CD14-positive monocyte (primary cell): ENCODE measurements around the gene NLGN1. TPM values are rescaled to one million over a fixed set of nuclear protein-coding genes. Genes with fewer than 3 reads are reported as not detected.

Experiments used
- DNase-seq, 3 donors: peaks; one replicate each; pipeline ENCODE4 v3.0.0-alpha.2; 2011 to 2022
- H2AFZ ChIP-seq: 2 replicates; pipeline ENCODE4 v1.6.0; 2012; ENCODE audit warnings: mild to moderate bottlenecking, low read depth, low read length, inconsistent platforms; ENCODE audit not compliant: insufficient read depth, poor library complexity, severe bottlenecking
- H3K27ac ChIP-seq, 2 donors: 1 replicate in 1 of 2; 2 replicates in 1 of 2; pipeline ENCODE4 v1.5.1; 2012 to 2013; ENCODE audit warnings: low read length in 2 of 2, control low read depth in 1 of 2, inconsistent platforms in 1 of 2, low read depth in 1 of 2, mild to moderate bottlenecking in 1 of 2
- H3K27me3 ChIP-seq, 2 donors: one replicate each; pipeline versions ENCODE4 v1.6.0 to v1.6.1; 2011 to 2013; ENCODE audit warnings: low read length in 2 of 2; ENCODE audit not compliant: control insufficient read depth in 2 of 2, insufficient read depth in 2 of 2
- H3K36me3 ChIP-seq, 2 donors: replicated peaks in 1 of 2; 1 replicate in 1 of 2; 2 replicates in 1 of 2; pipeline versions ENCODE4 v1.5.1 to v1.6.1; 2012 to 2013; ENCODE audit warnings: low read length in 2 of 2, control low read depth in 1 of 2, inconsistent platforms in 1 of 2, mild to moderate bottlenecking in 1 of 2; ENCODE audit not compliant: insufficient read depth in 2 of 2, control insufficient read depth in 1 of 2
- H3K4me1 ChIP-seq, 2 donors: 1 replicate in 1 of 2; 2 replicates in 1 of 2; pipeline versions ENCODE4 v1.5.1 to v1.6.1; 2012 to 2013; ENCODE audit warnings: low read length in 2 of 2, control low read depth in 1 of 2, inconsistent platforms in 1 of 2, mild to moderate bottlenecking in 1 of 2, moderate library complexity in 1 of 2; ENCODE audit not compliant: insufficient read depth in 2 of 2, control insufficient read depth in 1 of 2
- H3K4me2 ChIP-seq: replicated peaks from 2 replicates; pipeline ENCODE3; 2012; ENCODE audit warnings: low read length, moderate library complexity, mild to moderate bottlenecking; ENCODE audit not compliant: poor library complexity, severe bottlenecking; ENCODE audit errors: extremely low read depth
- H3K4me3 ChIP-seq, 3 experiments: fragments of 200-600 bp in 1 of 3; sonication (generic) in 1 of 3; replicated peaks in 1 of 3; 1 replicate in 2 of 3; 2 replicates in 1 of 3; pipeline ENCODE4 v1.5.1; 2011 to 2013; ENCODE audit warnings: low read length in 3 of 3, mild to moderate bottlenecking in 3 of 3, control low read depth in 2 of 3, low read depth in 2 of 3, inconsistent platforms in 1 of 3, moderate library complexity in 1 of 3
- H3K79me2 ChIP-seq: 2 replicates; pipeline ENCODE4 v1.6.0; 2012; ENCODE audit warnings: mild to moderate bottlenecking, control low read depth, inconsistent platforms, low read length, moderate library complexity; ENCODE audit not compliant: insufficient read depth
- H3K9ac ChIP-seq: 2 replicates; pipeline ENCODE4 v1.6.0; 2017; ENCODE audit warnings: low read length, mild to moderate bottlenecking; ENCODE audit not compliant: insufficient read depth, poor library complexity, severe bottlenecking
- H3K9me3 ChIP-seq, 2 donors: replicated peaks in 1 of 2; 1 replicate in 1 of 2; 2 replicates in 1 of 2; pipeline versions ENCODE4 v1.5.1 to v1.6.1; 2012 to 2013; ENCODE audit warnings: low read length in 2 of 2, control low read depth in 1 of 2; ENCODE audit not compliant: control insufficient read depth in 1 of 2, insufficient read depth in 1 of 2
- H4K20me1 ChIP-seq: 2 replicates; pipeline ENCODE4 v1.6.0; 2012; ENCODE audit warnings: mild to moderate bottlenecking, low read length, control low read depth, moderate library complexity; ENCODE audit not compliant: insufficient read depth
- H3K27ac Mint-ChIP-seq, 7 donors: one replicate each; pipeline ENCODE4 v1.8.0; 2020; ENCODE audit warnings: mild to moderate bottlenecking in 7 of 7, mixed read lengths in 7 of 7, moderate library complexity in 6 of 7, inconsistent platforms in 2 of 7
- H3K27me3 Mint-ChIP-seq, 3 donors: one replicate each; pipeline ENCODE4 v1.8.0; 2021 to 2022; ENCODE audit warnings: low read depth in 3 of 3, mild to moderate bottlenecking in 3 of 3, mixed read lengths in 3 of 3, moderate library complexity in 3 of 3, inconsistent platforms in 1 of 3
- H3K36me3 Mint-ChIP-seq, 2 donors: one replicate each; pipeline ENCODE4 v1.8.0; 2020; ENCODE audit warnings: mixed read lengths in 2 of 2, inconsistent platforms in 1 of 2, mild to moderate bottlenecking in 1 of 2
- H3K4me1 Mint-ChIP-seq: one replicate; pipeline ENCODE4 v1.8.0; 2020; ENCODE audit warnings: mild to moderate bottlenecking, mixed read lengths
- H3K4me3 Mint-ChIP-seq, 2 donors: one replicate each; pipeline ENCODE4 v1.8.0; 2020; ENCODE audit warnings: mild to moderate bottlenecking in 2 of 2, mixed read lengths in 2 of 2, moderate library complexity in 1 of 2
- H3K9me3 Mint-ChIP-seq, 7 donors: one replicate each; pipeline ENCODE4 v1.8.0; 2020 to 2022; ENCODE audit warnings: mixed read lengths in 7 of 7, mild to moderate bottlenecking in 6 of 7, moderate library complexity in 6 of 7, inconsistent platforms in 2 of 7
- CTCF ChIP-seq: fragments of 200-600 bp; IDR thresholded peaks from one replicate; pipeline ENCODE4 v1.8.0; 2022; ENCODE audit warnings: antibody characterized with exemption, mild to moderate bottlenecking
- WGBS: methylation state at CpG from one replicate; pipeline ENCODE4 v1.1.5; 2013; ENCODE audit warnings: missing lambda C conversion rate; ENCODE audit not compliant: insufficient coverage; 5-methylcytosine and 5-hydroxymethylcytosine counted together
- intact Hi-C, 2 donors: fragments of 100-400 bp; cut with micrococcal nuclease; formaldehyde crosslinking; loops; one replicate each; pipeline versions ENCODE4 v1.15.0 to v1.15.1; 2023
- polyA plus RNA-seq, 3 donors: library from polyadenylated mRNA; depleted of rRNA in 1 of 3; unstranded in 2 of 3; stranded (reverse) in 1 of 3; fragments of 300-500 nt in 2 of 3; fragments of >200 nt in 1 of 3; fragmentation: Illumina TruSeq in 2 of 3; gene quantifications; 1 replicate in 2 of 3; 2 replicates in 1 of 3; pipeline ENCODE4 v1.2.3, GENCODE V29; 2012 to 2021

The NLGN1 gene
- polyA plus RNA-seq, 3 donors, result not detected

DNA sequence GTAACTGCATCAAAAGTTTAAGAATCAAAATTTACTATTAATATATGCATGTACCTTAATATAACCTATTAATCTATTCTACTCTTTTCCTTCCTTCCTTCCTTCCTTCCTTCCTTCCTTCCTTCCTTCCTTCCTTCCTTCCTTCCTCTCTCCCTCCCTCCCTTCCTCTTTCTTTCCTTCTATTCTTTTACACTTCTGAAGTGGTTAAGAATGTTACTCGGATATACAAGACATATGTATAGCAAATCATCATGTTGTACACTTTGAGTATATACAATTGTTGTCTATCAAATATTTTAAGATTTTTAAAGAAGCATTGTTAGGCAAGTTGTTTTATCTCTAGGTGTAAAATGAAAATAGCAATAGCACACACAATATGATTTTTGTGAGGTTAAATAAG, 748.5 kb downstream of the NLGN1 start:
- TF ChIP-seq CTCF, result no peak
- intact Hi-C loops, result no loop called here
- Mint-ChIP-seq H3K27me3 (no peaks in the 10 kb centered on the region), H3K4me3 (no peak overlapping the region), H3K27ac (no peak overlapping the region), H3K4me1 (no peaks in the 10 kb centered on the region), H3K9me3 (peaks cover 0 to 14% (median 5%) of the 10 kb centered on the region in 7 donors), H3K36me3 (no peaks in the 10 kb centered on the region)
- no peak overlapping the region for H3K4me3 ChIP-seq
- no peaks in the 10 kb centered on the region for H4K20me1 ChIP-seq
- no peaks in the 10 kb centered on the region for H3K36me3 ChIP-seq
- no peak overlapping the region for H3K4me2 ChIP-seq
- H3K79me2 ChIP-seq, result no peaks in the 10 kb centered on the region
- no peak overlapping the region for H3K9ac ChIP-seq
- peaks cover 0 to 4% of the 10 kb centered on the region in 2 donors for H3K9me3 ChIP-seq
- H3K4me1 ChIP-seq, result no peaks in the 10 kb centered on the region
- H3K27me3 ChIP-seq, result no peaks in the 10 kb centered on the region
- no peak overlapping the region for H2AFZ ChIP-seq
- H3K27ac ChIP-seq, result no peak overlapping the region
- no peak for DNase-seq
- WGBS, result no CpG with 5 or more reads among the region's 1 CpG

DNA sequence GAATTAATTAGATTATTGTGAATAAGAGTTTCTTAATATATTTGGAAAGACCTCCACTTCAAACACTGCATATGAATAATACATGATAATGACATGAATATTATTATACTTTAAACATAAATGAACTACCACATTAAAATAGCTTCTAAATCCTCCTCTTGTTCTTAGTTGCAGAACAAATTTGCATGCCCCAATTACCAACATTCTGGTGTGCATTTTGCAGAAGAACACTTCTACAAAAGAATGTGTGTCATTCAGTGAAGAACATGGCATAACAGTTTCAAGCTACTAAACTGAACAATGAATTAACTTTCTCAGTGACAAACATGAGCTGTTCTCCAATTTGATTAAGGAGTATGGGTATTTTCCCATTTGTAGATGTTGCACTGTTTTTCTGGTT, 750.3 kb downstream of the NLGN1 start:
- no peaks in the 10 kb centered on the region for H3K27me3 ChIP-seq
- intact Hi-C loops, result no loop called here
- no peak overlapping the region for H3K4me2 ChIP-seq
- H3K4me3 ChIP-seq, result no peak overlapping the region
- H3K4me1 ChIP-seq, result no peaks in the 10 kb centered on the region
- H3K79me2 ChIP-seq, result no peaks in the 10 kb centered on the region
- DNase-seq, result no peak
- no peak for TF ChIP-seq CTCF
- no peaks in the 10 kb centered on the region for H3K36me3 ChIP-seq
- H2AFZ ChIP-seq, result no peak overlapping the region
- no peaks in the 10 kb centered on the region for H3K36me3 Mint-ChIP-seq
- no peak overlapping the region for H3K4me3 Mint-ChIP-seq
- H3K27me3 Mint-ChIP-seq, result no peaks in the 10 kb centered on the region
- H3K9me3 ChIP-seq, result peaks cover 0 to 4% of the 10 kb centered on the region in 2 donors
- no peaks in the 10 kb centered on the region for H3K4me1 Mint-ChIP-seq
- no peaks in the 10 kb centered on the region for H4K20me1 ChIP-seq
- H3K9ac ChIP-seq, result no peak overlapping the region
- no peak overlapping the region for H3K27ac ChIP-seq
- H3K9me3 Mint-ChIP-seq, result peaks cover 0 to 13% (median 5%) of the 10 kb centered on the region in 7 donors
- H3K27ac Mint-ChIP-seq, result no peak overlapping the region
